GM13976 (cell line): ENCODE data around the gene TFR2.

ENCODE experiments used
- DNase-seq: peaks from one replicate; pipeline ENCODE4 v3.0.0; 2012; ENCODE audit warnings: low spot score
- in situ Hi-C: fragments of 300-500 bp; cut with MboI; formaldehyde crosslinking; loops from one replicate; pipeline ENCODE4 v1.12.0; 2022; ENCODE audit warnings: low sequenced_read_pairs, mixed read lengths, inconsistent platforms; ENCODE audit not compliant: unreplicated experiment
- TF ChIP-seq, protein P1 (sequence below): IDR thresholded peaks from 2 replicates; pipeline ENCODE4 v1.5.1; 2012; ENCODE audit warnings: borderline replicate concordance, mild to moderate bottlenecking; ENCODE audit not compliant: insufficient read depth; ENCODE audit errors: extremely low read depth, missing control alignments, control extremely low read depth

The TFR2 gene

DNA sequence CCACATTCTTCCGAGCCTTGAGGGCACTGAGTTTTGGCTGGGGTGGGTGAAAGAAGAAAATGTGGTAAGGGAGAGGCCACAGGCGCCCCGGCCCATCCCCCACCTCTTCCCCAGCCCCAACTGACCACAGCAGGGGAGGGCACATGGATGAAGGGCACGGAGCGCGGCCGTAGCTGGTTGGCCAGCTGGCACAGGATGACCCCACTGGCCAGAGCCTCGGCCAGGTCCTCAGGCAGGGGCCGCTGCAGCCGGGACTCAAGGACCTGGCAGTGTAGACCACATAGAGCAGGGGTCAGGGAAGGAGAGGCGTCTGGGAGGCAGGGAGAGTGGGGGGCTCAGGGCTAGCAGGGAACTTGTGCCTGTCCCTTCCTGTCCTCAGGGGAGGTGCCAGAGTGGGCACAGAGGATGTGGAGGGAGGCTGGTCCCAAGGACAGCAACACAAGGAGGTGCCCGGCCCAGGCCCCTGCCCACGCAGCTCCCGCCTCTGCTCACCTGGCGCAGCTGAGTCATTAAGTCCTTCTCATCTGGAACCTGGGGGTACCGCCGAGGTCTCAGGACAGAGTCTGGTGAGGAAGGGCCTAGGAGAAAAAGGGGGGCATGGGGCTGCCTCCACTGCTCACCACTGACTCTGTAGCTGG lies 65.5 kb downstream of the TFR2 start:
- TF ChIP-seq, protein P1, sequence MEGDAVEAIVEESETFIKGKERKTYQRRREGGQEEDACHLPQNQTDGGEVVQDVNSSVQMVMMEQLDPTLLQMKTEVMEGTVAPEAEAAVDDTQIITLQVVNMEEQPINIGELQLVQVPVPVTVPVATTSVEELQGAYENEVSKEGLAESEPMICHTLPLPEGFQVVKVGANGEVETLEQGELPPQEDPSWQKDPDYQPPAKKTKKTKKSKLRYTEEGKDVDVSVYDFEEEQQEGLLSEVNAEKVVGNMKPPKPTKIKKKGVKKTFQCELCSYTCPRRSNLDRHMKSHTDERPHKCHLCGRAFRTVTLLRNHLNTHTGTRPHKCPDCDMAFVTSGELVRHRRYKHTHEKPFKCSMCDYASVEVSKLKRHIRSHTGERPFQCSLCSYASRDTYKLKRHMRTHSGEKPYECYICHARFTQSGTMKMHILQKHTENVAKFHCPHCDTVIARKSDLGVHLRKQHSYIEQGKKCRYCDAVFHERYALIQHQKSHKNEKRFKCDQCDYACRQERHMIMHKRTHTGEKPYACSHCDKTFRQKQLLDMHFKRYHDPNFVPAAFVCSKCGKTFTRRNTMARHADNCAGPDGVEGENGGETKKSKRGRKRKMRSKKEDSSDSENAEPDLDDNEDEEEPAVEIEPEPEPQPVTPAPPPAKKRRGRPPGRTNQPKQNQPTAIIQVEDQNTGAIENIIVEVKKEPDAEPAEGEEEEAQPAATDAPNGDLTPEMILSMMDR = no peak
- in situ Hi-C loops = no loop called here
- DNase-seq = no peak

- TF ChIP-seq, protein P1 = no peak
- in situ Hi-C loops = no loop called here
- DNase-seq = no peak
Measured at GRCh38 chr7:100575206-100575631, 66.1 kb downstream of the TFR2 start.

GRCh38 chr7:100574362-100575205 lies 66.8 kb downstream of the TFR2 start:
- in situ Hi-C loops = loop anchor here (25.0 kb wide), 1 partner anchor 112 kb away; the partner anchor contains the start of gene SPACDR

DNA sequence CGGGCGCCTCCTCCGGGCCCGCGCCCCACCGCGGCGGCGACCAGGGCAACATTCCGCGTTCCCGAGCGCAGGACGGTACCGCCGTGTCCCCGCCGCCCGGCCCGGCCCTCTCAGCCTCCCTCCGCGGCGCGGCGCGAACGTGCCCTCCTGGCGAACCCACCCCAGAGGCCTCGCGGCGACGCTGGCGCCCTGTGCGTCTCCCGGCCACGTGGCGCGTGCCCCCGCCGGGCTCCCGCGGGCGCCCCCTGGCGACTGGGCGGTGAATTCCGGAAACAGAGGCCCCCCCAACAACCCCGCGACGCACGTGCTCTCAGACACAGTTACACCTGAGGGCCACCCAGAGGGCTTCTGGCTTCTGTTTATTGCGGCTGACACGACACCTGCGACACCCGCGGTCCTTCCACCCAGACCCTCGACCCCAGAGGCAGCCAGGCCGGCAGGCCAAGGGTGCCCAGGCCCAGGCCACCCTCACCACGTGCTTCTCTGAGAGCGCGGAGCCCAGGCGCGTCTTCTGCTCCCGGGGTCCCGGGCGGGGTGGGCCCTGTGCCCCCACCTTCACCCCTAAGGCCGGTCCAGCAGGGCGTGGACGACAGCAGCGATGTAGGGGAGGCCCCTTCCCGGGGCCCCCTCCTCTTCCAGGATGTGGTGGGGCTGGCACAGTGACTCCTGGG lies 67.5 kb downstream of the TFR2 start, which contains the start of gene SAP25:
SAP25 (minus strand) TSS at position 210 of the 671 bp plus-strand sequence; CDS start at position 52, 158 bp downstream.
- in situ Hi-C loops = loop anchor here (25.0 kb wide), 1 partner anchor 112 kb away; the partner anchor contains the start of gene SPACDR
- no peak for DNase-seq
- TF ChIP-seq, protein P1 = no peak

More at GRCh38 chr7:100574362-100575205, 66.8 kb downstream of the TFR2 start:
- no peak for DNase-seq
- TF ChIP-seq, protein P1 = no peak

- in situ Hi-C loops = loop anchor here (25.0 kb wide), 1 partner anchor 111 kb away; the partner anchor contains the start of gene SPACDR
- no peak for DNase-seq
- TF ChIP-seq, protein P1 = no peak
Measured at GRCh38 chr7:100572949-100573675, 68.2 kb downstream of the TFR2 start.
